Liver (tissue), 3 donors: Measurements from ENCODE around the gene TOR1AIP2.

Source experiments
- ATF3 ChIP-seq: IDR thresholded peaks from 2 replicates; pipeline ENCODE4 v1.6.1; 2016; ENCODE audit warnings: antibody characterized with exemption
- EGR1 ChIP-seq, 2 donors: IDR thresholded peaks; 2 replicates each; pipeline ENCODE4 v1.6.1; 2016 to 2018; ENCODE audit warnings: antibody characterized with exemption in 2 of 2, low read depth in 2 of 2
- FOXA1 ChIP-seq: IDR thresholded peaks from 2 replicates; pipeline ENCODE4 v1.6.1; 2016; ENCODE audit warnings: antibody characterized with exemption
- GABPA ChIP-seq, 2 donors: IDR thresholded peaks in 1 of 2; conservative IDR thresholded peaks in 1 of 2; 2 replicates each; pipeline ENCODE4 v1.6.1; 2016; ENCODE audit warnings: antibody characterized with exemption in 2 of 2, mild to moderate bottlenecking in 1 of 2, moderate library complexity in 1 of 2
- JUND ChIP-seq, 2 donors: IDR thresholded peaks; 2 replicates each; pipeline ENCODE4 v1.6.1; 2016; ENCODE audit warnings: antibody characterized with exemption in 2 of 2
- NR2F2 ChIP-seq: IDR thresholded peaks from 2 replicates; pipeline ENCODE4 v1.6.1; 2016; ENCODE audit warnings: antibody characterized with exemption
- RAD21 ChIP-seq, 2 donors: IDR thresholded peaks; 2 replicates each; pipeline ENCODE4 v1.6.1; 2016; ENCODE audit warnings: antibody characterized with exemption in 2 of 2, mild to moderate bottlenecking in 2 of 2
- RXRA ChIP-seq, 2 donors: IDR thresholded peaks; 2 replicates each; pipeline ENCODE4 v1.6.1; 2017 to 2018; ENCODE audit warnings: antibody characterized with exemption in 2 of 2, mild to moderate bottlenecking in 1 of 2
- SP1 ChIP-seq: IDR thresholded peaks from 2 replicates; pipeline ENCODE4 v1.6.1; 2018; ENCODE audit warnings: antibody characterized with exemption, mild to moderate bottlenecking
- TAF1 ChIP-seq: conservative IDR thresholded peaks from 2 replicates; pipeline ENCODE4 v1.6.1; 2016; ENCODE audit warnings: antibody characterized with exemption, mild to moderate bottlenecking
- TF ChIP-seq, protein P1 (sequence below): fragments of 150-350 bp; IDR thresholded peaks from 2 replicates; pipeline ENCODE4 v1.5.1; 2017; ENCODE audit warnings: improper control_type of control experiment, low read depth, low read length; ENCODE audit not compliant: missing input control
- TF ChIP-seq, protein P2 (sequence below): IDR thresholded peaks from 2 replicates; pipeline ENCODE4 v1.6.1; 2016; ENCODE audit warnings: antibody characterized with exemption, mild to moderate bottlenecking
- donor health status: healthy.
- donor health status: healthy.

GRCh38 chr1:179803104-179803503 is 74.5 kb downstream of the TOR1AIP2 start:
- TF ChIP-seq, protein P1, sequence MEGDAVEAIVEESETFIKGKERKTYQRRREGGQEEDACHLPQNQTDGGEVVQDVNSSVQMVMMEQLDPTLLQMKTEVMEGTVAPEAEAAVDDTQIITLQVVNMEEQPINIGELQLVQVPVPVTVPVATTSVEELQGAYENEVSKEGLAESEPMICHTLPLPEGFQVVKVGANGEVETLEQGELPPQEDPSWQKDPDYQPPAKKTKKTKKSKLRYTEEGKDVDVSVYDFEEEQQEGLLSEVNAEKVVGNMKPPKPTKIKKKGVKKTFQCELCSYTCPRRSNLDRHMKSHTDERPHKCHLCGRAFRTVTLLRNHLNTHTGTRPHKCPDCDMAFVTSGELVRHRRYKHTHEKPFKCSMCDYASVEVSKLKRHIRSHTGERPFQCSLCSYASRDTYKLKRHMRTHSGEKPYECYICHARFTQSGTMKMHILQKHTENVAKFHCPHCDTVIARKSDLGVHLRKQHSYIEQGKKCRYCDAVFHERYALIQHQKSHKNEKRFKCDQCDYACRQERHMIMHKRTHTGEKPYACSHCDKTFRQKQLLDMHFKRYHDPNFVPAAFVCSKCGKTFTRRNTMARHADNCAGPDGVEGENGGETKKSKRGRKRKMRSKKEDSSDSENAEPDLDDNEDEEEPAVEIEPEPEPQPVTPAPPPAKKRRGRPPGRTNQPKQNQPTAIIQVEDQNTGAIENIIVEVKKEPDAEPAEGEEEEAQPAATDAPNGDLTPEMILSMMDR, result no peak
- no peak for TF ChIP-seq JUND (IDR thresholded peaks at IDR 0.05)
- no peak for TF ChIP-seq FOXA1
- no peak for TF ChIP-seq ATF3
- TF ChIP-seq TAF1, result no peak
- no peak for TF ChIP-seq NR2F2
- no peak for TF ChIP-seq SP1
- TF ChIP-seq EGR1 (IDR thresholded peaks at IDR 0.05; ENCODE audit: low read depth in 2 of 2), result no peak
- TF ChIP-seq, protein P2, sequence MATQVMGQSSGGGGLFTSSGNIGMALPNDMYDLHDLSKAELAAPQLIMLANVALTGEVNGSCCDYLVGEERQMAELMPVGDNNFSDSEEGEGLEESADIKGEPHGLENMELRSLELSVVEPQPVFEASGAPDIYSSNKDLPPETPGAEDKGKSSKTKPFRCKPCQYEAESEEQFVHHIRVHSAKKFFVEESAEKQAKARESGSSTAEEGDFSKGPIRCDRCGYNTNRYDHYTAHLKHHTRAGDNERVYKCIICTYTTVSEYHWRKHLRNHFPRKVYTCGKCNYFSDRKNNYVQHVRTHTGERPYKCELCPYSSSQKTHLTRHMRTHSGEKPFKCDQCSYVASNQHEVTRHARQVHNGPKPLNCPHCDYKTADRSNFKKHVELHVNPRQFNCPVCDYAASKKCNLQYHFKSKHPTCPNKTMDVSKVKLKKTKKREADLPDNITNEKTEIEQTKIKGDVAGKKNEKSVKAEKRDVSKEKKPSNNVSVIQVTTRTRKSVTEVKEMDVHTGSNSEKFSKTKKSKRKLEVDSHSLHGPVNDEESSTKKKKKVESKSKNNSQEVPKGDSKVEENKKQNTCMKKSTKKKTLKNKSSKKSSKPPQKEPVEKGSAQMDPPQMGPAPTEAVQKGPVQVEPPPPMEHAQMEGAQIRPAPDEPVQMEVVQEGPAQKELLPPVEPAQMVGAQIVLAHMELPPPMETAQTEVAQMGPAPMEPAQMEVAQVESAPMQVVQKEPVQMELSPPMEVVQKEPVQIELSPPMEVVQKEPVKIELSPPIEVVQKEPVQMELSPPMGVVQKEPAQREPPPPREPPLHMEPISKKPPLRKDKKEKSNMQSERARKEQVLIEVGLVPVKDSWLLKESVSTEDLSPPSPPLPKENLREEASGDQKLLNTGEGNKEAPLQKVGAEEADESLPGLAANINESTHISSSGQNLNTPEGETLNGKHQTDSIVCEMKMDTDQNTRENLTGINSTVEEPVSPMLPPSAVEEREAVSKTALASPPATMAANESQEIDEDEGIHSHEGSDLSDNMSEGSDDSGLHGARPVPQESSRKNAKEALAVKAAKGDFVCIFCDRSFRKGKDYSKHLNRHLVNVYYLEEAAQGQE, result no peak
- TF ChIP-seq GABPA (IDR thresholded peaks at IDR 0.05 in 1 of 2, conservative IDR thresholded peaks at IDR 0.05 in 1 of 2), result no peak
- no peak for TF ChIP-seq RXRA (IDR thresholded peaks at IDR 0.05)
- TF ChIP-seq RAD21 (IDR thresholded peaks at IDR 0.05), result no peak
